GM19240 (cell line): ENCODE data around the gene USP32.

Experiments
- DNase-seq: peaks from one replicate; pipeline ENCODE4 v3.0.0; 2011; ENCODE audit warnings: low spot score; ENCODE audit not compliant: insufficient read length

USP32 gene

GRCh38 chr17:60301649-60302048, 90.3 kb downstream of the USP32 start:
- DNase-seq = no peak

DNA sequence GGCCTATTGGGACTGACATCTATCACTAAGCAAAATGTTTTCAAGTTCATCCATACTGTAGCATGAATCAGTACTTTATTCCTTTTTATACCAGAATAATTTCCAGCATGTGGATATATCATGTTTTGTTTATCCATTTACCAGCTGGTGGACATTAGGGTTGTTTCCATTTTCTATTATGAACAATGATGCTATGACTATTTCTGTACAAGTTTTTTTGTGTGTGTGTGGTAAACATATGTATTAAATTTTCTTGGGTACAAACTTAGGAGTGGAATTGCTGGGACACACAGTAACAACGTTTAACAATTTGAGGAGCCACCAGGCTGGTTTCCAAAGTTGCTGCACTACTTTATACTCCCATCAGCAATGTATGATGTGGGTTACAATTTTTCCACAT, 91.0 kb downstream of the USP32 start:
- no peak for DNase-seq

DNA sequence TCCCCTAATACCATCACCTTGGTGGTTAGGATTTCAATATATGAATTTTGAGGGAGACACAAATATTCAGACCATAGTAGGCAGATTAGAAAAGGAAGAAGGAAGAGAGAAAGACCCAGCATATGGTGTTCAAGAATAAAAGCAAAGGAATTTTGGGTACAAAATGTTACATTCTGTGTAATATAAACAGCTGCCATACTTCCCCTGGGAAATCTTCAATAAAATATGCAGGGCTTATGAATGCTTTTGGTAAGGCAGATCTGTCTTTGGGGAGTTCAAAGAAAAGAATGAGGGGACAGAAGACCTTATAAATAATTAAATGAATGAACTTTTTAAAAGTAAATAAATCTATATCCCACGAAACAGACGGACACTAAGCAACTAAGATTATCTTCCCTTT, 91.9 kb downstream of the USP32 start:
- no peak for DNase-seq

- no peak for DNase-seq
Measured at GRCh38 chr17:60297760-60298401, 94.1 kb downstream of the USP32 start.

- DNase-seq = no peak
Measured at GRCh38 chr17:60296177-60296576, 95.8 kb downstream of the USP32 start.

DNA sequence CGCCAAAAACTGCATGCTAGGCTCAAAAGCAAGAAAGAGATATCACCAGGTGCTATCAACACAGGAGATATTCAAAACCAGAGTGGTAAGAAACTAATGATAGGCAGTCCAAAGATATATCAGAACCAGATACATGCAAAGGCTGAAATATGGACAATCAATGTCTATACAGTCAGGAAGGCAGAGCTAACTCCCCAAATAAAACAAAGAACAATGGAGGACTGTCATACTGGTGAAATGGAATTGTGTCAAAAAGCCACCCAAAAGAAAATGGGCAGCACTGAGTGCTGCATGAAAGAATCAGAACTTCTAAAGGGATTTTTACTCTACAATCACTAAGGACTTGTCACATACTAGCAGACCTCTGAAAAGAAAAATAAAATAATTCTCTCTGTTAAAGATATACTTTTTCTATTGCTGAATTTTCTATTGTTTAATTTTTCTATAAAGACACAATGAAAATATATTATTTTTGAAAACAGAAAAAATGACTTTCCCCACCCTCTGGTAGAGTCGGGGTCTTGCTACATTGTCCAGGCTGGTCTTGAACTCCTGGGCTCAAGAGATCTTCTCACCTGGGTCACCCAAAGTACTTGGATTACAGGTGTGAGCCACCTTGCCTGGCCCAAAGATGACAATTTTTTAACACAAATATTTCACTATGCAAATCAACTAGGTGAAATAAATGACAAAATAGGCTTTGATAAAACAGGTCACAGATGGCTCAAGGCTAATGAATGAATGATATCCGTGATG, 98.2 kb downstream of the USP32 start:
- DNase-seq = no peak

DNA sequence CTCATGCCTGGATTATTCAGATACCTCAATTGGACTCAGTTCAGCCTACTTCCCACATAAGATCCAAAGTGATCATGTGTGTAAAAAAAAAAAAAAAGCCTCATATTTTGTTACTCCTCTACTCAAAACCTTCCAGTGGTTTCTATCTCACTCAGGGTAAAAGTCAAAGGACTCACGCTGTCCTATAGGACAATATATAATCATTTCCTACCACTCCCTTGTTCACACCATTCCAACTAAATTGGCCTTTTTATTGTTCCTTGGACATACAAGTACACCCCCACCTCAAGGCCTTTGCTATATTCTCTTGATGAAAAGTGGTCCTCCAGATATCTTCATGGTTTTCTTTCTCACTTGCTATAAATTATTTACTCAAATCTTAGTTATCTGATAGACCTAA, 99.2 kb downstream of the USP32 start:
- no peak for DNase-seq

DNA sequence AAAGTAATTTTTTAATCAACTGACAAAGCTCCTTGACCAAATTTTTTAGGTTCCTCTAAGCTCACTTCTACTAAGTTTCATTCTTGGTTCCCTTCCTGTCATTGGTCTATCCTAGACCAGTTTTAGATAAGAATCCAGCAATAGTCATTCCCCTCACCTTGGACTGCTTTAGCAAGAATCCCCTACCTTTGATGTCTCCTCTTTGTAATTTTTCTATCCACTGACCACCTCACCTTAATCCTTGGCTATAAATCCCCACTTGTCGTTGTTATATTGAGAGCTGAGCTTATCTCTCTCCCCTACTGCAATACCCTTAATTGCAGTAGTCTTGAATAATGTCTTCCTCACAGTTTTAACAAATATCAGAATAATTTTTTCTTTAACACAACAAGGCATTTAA, 107.2 kb downstream of the USP32 start:
- DNase-seq = no peak

- DNase-seq = no peak
Measured at GRCh38 chr17:60283816-60284215, 108.1 kb downstream of the USP32 start.

- no peak for DNase-seq
Measured at GRCh38 chr17:60280673-60281072, 111.3 kb downstream of the USP32 start.

DNA sequence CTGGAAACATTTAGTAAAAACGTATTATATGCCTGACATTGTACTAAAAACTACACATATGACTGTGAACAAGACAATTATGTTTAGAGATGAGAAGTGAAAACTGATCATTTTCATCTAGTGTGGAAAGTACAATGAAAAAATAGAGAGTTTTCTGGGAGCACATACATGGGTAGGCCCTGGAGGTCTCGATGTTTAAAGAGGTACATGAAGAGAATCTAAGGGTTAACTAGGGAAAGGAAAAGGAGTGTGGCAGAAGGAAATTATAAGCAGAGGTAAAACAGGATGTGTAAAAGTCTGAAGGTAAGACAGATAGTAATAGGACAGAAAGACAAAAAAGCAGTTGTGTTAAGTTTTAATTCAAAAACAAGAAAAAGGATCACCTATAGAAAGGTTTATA, 113.7 kb downstream of the USP32 start:
- DNase-seq = no peak

- no peak for DNase-seq
Measured at GRCh38 chr17:60277258-60277657, 114.7 kb downstream of the USP32 start.

GRCh38 chr17:60269417-60269816, 122.5 kb downstream of the USP32 start:
- DNase-seq = no peak

- DNase-seq = no peak
Measured at GRCh38 chr17:60260540-60260939, 131.4 kb downstream of the USP32 start.

- DNase-seq = no peak
Measured at GRCh38 chr17:60258313-60258712, 133.6 kb downstream of the USP32 start.

- no peak for DNase-seq
Measured at GRCh38 chr17:60256174-60256573, 135.8 kb downstream of the USP32 start.

DNA sequence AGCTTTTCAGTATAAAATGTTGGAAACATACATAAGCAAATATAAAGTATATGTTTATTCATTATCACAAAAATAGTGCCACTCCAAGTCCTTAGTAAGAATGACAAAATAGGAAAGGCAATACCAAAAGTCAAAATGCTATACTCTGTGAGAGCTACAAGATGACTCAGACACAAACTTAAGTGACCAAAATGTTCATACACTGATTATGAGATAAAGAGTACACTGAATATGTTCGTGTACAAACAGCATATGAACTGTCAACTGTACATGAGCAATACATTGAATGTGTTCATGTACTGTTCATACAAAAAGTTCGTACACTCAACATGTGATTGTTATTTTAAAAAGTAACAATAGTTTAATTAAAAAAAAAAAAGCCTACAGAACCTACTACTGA, 138.9 kb downstream of the USP32 start:
- DNase-seq = no peak

DNA sequence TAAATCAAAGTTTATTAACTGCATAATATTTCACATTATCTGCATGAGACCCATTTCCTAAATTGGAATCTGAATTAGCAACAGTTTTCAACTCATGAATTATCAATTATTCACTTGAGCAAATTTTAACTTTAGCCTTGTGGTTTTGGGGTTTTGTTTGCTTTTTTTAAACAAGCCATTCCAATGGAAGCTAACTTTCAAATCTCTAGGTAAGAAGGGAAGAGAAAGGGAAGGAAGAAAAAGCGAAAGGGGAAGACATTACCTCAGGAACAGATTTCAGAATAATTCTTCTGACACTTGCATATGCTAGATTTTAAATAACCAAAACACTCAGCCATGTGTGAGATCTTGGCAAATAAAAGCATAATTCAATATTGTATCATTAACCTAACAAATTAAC, 139.5 kb downstream of the USP32 start:
- no peak for DNase-seq

DNA sequence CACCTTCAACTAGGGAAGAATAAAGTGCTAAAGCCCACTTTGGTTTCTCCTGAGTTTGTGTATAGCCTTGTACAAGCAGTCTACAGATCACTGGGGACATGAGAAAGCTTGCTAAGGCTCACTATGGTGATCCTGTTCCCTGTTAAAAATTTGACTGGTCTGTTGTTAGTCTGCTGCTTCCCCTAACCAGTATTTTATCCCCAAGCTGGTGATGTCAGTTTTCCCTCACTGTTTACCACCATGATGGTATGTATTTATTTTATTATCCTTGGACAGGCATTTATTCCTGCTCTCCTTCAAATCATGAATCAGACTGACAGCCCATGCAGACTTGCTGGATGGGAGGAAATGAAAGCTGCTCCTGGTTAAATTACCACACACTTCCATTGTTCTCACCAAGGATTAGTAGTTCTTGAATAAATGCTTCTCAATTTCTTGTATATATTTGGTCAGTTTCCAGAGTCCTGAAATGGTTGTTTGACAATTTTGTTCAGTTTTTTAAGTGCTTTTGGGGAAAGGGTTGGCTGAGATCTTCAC, 142.6 kb downstream of the USP32 start:
- DNase-seq = no peak

DNA sequence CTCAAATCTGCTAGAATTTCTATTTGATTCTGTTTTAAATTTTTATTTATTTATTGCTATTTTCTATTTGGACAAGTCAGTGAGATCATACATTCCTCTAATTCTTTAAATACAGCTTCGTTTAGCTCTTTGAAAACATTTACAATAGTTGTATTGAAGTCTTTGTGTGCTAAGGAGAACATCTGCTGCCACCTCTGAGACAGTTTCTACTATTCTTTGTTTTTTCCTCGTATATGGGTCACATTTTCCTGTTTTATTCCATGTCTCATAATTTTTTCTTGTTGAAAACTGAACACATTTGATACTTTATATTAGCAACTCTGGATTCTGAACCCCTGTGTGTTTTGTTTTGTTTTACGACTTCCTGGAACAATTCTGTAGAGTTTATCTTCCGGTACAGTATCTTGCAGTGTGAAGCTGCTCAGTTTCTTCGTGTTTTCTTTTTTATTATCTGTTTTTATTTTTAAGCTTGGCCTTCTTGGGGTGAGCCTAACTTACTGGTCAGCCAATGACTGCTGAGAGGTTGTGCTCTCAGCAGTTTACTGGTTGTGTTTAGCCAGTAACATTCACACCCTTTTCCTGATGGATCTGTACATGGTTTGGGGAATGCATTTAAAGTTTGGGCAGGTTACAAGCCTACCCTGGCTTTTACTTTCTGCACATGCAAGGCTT, 143.2 kb downstream of the USP32 start:
- no peak for DNase-seq

- no peak for DNase-seq
Measured at GRCh38 chr17:60247836-60248461, 144.0 kb downstream of the USP32 start.

DNA sequence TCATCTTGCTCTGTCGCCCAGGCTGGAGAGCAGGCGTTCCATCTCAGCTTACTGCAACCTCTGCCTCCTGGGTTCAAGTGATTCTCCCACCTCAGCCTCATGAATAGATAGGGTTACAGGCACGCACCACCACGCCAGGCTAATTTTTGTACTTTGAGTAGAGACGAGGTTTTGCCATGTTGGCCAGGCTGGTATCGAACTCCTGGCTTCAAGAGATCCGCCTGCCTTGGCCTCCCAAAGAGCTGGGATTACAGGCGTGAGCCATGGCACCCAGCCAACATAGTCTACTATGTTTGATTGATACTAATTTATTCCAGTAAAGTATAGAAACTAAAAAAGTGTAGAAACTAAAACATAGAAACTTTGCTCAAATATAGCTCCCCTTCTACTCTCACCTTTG, 147.3 kb downstream of the USP32 start:
- DNase-seq = no peak
